Common myeloid progenitor, CD34-positive (primary cell): ENCODE results near the gene SHROOM4.
A peak's percentile ranks its signal among the peaks of the same experiment; 100 is the strongest.

Experiments
- CTCF ChIA-PET: fragments of 350-600 bp; sonication (Branson Sonifier 250); formaldehyde crosslinking; loops from one replicate; lab custom pipeline; 2021; ENCODE audit warnings: antibody characterized with exemption; lab: Charles Lee
- POLR2A ChIA-PET: fragments of 350-600 bp; sonication (Branson Sonifier 250); formaldehyde crosslinking; loops from one replicate; lab custom pipeline; 2021; ENCODE audit warnings: antibody characterized with exemption; lab: Charles Lee
- DNase-seq, 3 donors: peaks; one replicate each; pipeline versions ENCODE4 v3.0.0 to v3.0.0-alpha.2; 2013
- H3K27ac ChIP-seq, 2 experiments: 1 replicate in 1 of 2; 2 replicates in 1 of 2; pipeline ENCODE4 v1.7.0; 2013; ENCODE audit warnings: inconsistent platforms in 2 of 2, low read length in 2 of 2, mild to moderate bottlenecking in 2 of 2, low read depth in 1 of 2, moderate library complexity in 1 of 2; ENCODE audit not compliant: severe bottlenecking in 2 of 2, insufficient read depth in 1 of 2, poor library complexity in 1 of 2
- H3K27me3 ChIP-seq, 5 experiments: replicated peaks in 2 of 5; 1 replicate in 3 of 5; 2 replicates in 2 of 5; pipeline versions ENCODE4 v1.6.1 to v1.7.0; 2013; ENCODE audit warnings: low read length in 4 of 5, mild to moderate bottlenecking in 2 of 5, moderate library complexity in 2 of 5, inconsistent platforms in 1 of 5; ENCODE audit not compliant: insufficient read depth in 5 of 5, control insufficient read depth in 4 of 5
- H3K36me3 ChIP-seq, 4 experiments: 1 replicate in 2 of 4; 2 replicates in 2 of 4; pipeline versions ENCODE4 v1.6.1 to v1.7.0; 2013; ENCODE audit warnings: low read length in 3 of 4, control low read depth in 1 of 4, mild to moderate bottlenecking in 1 of 4; ENCODE audit not compliant: control insufficient read depth in 4 of 4, insufficient read depth in 4 of 4
- H3K4me1 ChIP-seq, 4 experiments: 1 replicate in 3 of 4; 2 replicates in 1 of 4; pipeline versions ENCODE4 v1.6.1 to v1.7.1; 2013; ENCODE audit warnings: low read length in 3 of 4, mild to moderate bottlenecking in 3 of 4, control low read depth in 1 of 4, inconsistent platforms in 1 of 4, moderate library complexity in 1 of 4; ENCODE audit not compliant: control insufficient read depth in 4 of 4, insufficient read depth in 4 of 4; ENCODE audit errors: control extremely low read depth in 1 of 4
- H3K4me3 ChIP-seq, 7 experiments: 1 replicate in 4 of 7; 2 replicates in 3 of 7; pipeline versions ENCODE4 v1.5.1 to v1.7.0; 2013; ENCODE audit warnings: mild to moderate bottlenecking in 7 of 7, low read length in 6 of 7, moderate library complexity in 6 of 7, inconsistent platforms in 2 of 7, low read depth in 2 of 7, control low read depth in 1 of 7; ENCODE audit not compliant: insufficient read depth in 4 of 7, control insufficient read depth in 1 of 7; ENCODE audit errors: extremely low read depth in 1 of 7
- H3K9me3 ChIP-seq, 5 experiments: 1 replicate in 4 of 5; 2 replicates in 1 of 5; pipeline versions ENCODE4 v1.6.1 to v1.7.1; 2013; ENCODE audit warnings: low read length in 4 of 5, mild to moderate bottlenecking in 2 of 5, inconsistent platforms in 1 of 5, low read depth in 1 of 5, moderate library complexity in 1 of 5; ENCODE audit not compliant: control insufficient read depth in 4 of 5, insufficient read depth in 2 of 5; ENCODE audit errors: control extremely low read depth in 1 of 5
- WGBS: methylation state at CpG from one replicate; pipeline ENCODE4 v1.1.5; 2013; ENCODE audit not compliant: insufficient coverage; 5-methylcytosine and 5-hydroxymethylcytosine counted together

Gene SHROOM4

DNA sequence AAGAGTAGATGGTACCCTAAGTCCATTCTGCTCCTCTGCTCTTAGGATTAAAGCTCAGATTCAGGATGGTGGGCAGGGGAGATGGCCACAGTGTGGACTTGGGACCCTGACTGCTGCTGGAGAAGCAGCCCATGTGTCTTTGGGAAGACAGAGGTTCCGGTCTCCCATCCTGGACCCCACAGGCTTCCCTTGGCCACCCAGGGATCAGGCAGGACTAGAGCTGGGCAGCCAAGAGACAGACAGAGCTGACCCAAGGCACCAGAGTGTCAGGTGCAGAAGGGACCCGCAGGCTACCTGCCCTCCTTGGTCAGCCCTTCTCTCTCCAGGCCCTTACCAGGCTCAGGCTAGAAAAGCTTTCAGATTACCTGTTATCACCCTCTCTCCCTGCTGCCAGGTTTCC lies 25.7 kb upstream of the SHROOM4 start:
- Histone ChIP-seq H3K27me3 (no peaks in the 10 kb centered on the region), H3K4me1 (no peaks in the 10 kb centered on the region), H3K9me3 (no peaks in the 10 kb centered on the region), H3K4me3 (no peak overlapping the region), H3K36me3 (no peaks in the 10 kb centered on the region), H3K27ac (no peak overlapping the region)
- WGBS = 74% methylated on average over 2 of the region's 2 CpGs
- CTCF ChIA-PET = no interaction called here
- POLR2A ChIA-PET = no interaction called here
- DNase-seq = no peak

DNA sequence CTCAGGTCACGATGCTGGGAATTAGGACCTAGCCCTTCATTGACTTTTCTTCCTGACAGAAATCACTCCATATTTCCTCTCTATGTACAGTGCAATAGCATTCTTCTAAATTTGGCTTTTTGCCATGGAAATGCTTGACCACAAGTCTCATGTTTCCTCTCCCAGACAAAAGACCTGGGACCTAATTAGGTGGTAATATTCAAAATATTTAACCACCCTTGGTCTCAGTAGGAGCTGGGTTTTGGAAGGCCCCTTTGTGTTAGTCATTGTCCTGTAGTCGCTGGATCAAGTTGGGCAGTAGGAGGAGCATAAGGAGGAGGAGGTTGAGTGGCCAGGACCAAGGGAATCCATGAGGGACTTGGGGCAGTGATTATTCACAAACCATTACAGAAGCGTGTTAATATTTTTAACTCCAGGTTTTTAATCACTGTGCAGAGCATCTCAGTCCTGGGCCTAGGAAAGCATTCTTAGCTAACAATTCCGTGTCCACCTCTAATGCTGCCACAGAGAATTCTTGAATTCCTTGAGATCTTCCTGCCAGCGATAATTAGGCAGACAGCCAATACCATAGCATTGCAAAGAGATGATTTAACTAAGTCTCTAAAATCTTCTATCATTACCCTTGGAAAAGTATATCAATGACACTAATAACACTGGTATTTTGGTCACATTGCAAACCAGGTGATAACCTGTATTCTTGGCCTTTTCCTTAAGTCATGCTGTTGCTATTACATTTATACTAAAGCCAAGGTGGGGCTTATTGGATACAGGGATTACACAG lies 25.0 kb upstream of the SHROOM4 start:
- no peak for DNase-seq
- CTCF ChIA-PET = no interaction called here
- no peaks in the 10 kb centered on the region for H3K27me3 ChIP-seq

DNA sequence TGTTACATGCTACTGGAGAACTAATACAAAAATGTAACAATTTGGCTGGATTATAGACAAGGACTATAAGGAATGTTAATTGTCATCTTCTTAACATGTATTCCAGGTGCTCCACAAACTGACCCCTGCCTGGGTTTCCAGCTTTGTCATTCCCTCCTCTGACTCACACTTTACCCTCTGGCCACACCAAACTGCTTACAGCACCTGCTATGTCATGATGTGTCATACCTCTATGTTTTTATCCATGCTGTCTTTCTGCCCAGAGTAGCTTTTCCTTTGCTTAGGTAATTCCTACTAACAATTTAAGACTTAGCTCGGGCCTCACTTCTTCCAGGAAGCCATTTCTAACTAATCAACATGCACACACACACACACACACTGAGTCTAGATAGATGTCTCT lies 14.0 kb upstream of the SHROOM4 start:
- Histone ChIP-seq H3K27me3 (no peaks in the 10 kb centered on the region), H3K27ac (no peak overlapping the region), H3K36me3 (no peaks in the 10 kb centered on the region), H3K4me1 (no peaks in the 10 kb centered on the region), H3K9me3 (no peaks in the 10 kb centered on the region), H3K4me3 (no peak overlapping the region)
- no CpG with 5 or more reads among the region's 1 CpG for WGBS
- CTCF ChIA-PET = interaction anchor here (1.1 kb wide), 1 partner anchor 46 kb away, joined by 5 read pairs; no protein-coding TSS in a partner anchor
- no peak for DNase-seq
- POLR2A ChIA-PET = no interaction called here

More for the DNA sequence above, 25.0 kb upstream of the SHROOM4 start:
- Histone ChIP-seq H3K4me1 (no peaks in the 10 kb centered on the region), H3K9me3 (no peaks in the 10 kb centered on the region), H3K36me3 (no peaks in the 10 kb centered on the region), H3K27ac (no peak overlapping the region), H3K4me3 (no peak overlapping the region)
- POLR2A ChIA-PET = no interaction called here
- 80% methylated on average over 4 of the region's 5 CpGs for WGBS

DNA sequence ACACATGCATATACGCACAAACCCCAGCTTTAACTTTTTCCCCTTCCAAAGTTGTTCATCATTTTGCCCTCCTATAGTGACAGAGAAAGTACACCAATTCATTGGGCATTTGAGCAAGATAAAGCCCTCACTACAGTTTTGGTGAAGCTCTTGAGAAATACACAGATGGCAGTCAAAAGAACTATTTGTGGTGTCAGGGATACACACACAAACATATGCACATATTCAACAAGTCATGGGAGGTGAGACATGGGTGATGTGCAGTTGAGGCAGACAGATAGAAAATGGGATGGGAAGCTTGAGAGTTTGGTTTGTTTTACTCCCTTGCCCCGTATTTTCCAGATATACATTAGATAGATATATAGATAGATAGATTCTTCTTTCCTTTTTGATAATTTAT lies 11.8 kb upstream of the SHROOM4 start:
- no peaks in the 10 kb centered on the region for H3K27me3 ChIP-seq
- ChIA-PET CTCF (interaction anchor here (1.3 kb wide), 1 partner anchor 12 kb away, joined by 3 read pairs; no protein-coding TSS in a partner anchor), POLR2A (no interaction called here)
- no peaks in the 10 kb centered on the region for H3K9me3 ChIP-seq
- H3K36me3 ChIP-seq = no peaks in the 10 kb centered on the region
- no peak overlapping the region for H3K4me3 ChIP-seq
- DNase-seq = no peak
- no peaks in the 10 kb centered on the region for H3K4me1 ChIP-seq
- no peak overlapping the region for H3K27ac ChIP-seq
- 100% methylated on average over 1 of the region's 2 CpGs for WGBS

DNA sequence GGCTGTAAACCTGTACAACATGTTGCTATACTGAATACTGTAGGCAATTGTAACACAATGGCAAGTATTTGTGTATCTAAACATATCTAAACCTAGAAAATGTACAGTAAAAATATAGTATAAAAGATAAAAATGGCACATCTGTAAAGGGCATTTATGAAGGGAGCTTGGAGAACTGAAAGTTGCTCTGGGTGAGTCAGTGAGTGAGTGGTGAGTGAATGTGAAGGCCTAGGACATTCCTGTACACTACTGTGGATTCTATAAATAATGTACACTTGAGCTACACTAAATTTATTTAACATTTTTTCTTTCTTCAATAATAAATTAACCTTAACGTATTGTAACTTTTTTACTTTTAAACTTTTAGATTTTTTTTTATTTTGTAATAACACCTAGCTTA lies 5.0 kb upstream of the SHROOM4 start:
- no peaks in the 10 kb centered on the region for H3K36me3 ChIP-seq
- ChIA-PET CTCF (no interaction called here), POLR2A (no interaction called here)
- H3K4me1 ChIP-seq = peaks cover 4 to 12% (median 10%) of the 10 kb centered on the region in 4 experiments
- peaks cover 0 to 3% (median 0%) of the 10 kb centered on the region in 5 experiments for H3K27me3 ChIP-seq
- H3K4me3 ChIP-seq = no peak overlapping the region
- no peak for DNase-seq
- peaks cover 0 to 1% (median 0%) of the 10 kb centered on the region in 5 experiments for H3K9me3 ChIP-seq
- no peak overlapping the region for H3K27ac ChIP-seq
- WGBS = no CpG with 5 or more reads among the region's 1 CpG

DNA sequence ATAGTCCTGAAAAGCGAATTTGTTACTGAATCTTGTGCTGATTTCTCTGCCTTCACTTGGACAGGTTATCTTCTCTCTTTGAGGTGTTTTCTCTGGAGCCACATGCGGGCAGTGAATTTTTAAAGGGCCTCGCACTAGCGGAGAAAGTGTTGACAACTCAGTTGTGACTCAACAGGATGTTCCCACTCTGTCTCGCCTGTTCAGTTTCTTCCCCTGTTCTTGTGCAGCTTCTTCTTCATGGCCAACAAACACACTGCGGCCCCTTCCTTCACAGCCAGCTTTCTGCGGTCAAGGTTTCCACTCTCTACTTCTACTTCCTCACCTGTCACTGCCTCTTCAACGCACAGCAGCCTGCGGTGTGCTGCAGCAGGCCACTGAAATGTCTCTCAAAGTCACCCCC lies 1.1 kb upstream of the SHROOM4 start:
- WGBS = 34% methylated on average over 5 of the region's 9 CpGs
- ChIA-PET CTCF (interaction anchor here (0.6 kb wide), 1 partner anchor 124 kb away, joined by 3 read pairs; no protein-coding TSS in a partner anchor), POLR2A (no interaction called here)
- H3K4me3 ChIP-seq = peak overlapping the region in 1 of 7 experiments; percentile 80
- peaks cover 0 to 12% (median 0%) of the 10 kb centered on the region in 5 experiments for H3K27me3 ChIP-seq
- H3K27ac ChIP-seq = no peak overlapping the region
- peak in 2 of 3 donors; percentile 48 to 74 for DNase-seq
- H3K4me1 ChIP-seq = peaks cover 4 to 22% (median 19%) of the 10 kb centered on the region in 4 experiments
- no peaks in the 10 kb centered on the region for H3K36me3 ChIP-seq
- peaks cover 0 to 2% (median 0%) of the 10 kb centered on the region in 5 experiments for H3K9me3 ChIP-seq

DNA sequence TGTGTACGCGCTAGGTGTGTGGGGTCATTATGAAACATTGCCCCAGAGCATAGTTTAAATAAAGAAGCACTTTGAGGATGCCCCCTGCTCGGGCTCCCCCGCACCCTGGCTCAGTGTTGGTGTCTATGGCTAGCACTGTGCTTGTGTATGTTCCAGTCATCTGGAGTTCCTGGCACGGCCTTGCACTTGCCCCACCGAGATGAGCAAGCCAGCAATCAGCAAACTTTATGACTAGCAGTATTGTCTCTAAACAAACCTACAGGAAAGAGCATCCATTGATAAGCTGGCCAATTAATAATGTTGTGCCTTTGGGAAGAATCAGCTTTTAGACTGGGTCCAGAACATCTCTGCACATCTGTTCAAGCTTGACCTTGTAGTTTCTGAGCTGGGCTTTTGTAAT lies 707 bp upstream of the SHROOM4 start:
- peak overlapping the region in 4 of 7 experiments; percentile 57 to 80 (median 70) for H3K4me3 ChIP-seq

More for the DNA sequence above, 707 bp upstream of the SHROOM4 start:
- Histone ChIP-seq H3K36me3 (no peaks in the 10 kb centered on the region), H3K9me3 (peaks cover 0 to 2% (median 0%) of the 10 kb centered on the region in 5 experiments), H3K4me1 (peaks cover 4 to 22% (median 19%) of the 10 kb centered on the region in 4 experiments), H3K27me3 (peaks cover 0 to 12% (median 0%) of the 10 kb centered on the region in 5 experiments), H3K27ac (no peak overlapping the region)
- 55% methylated on average over 4 of the region's 6 CpGs for WGBS
- POLR2A ChIA-PET = no interaction called here
- DNase-seq = no peak
- CTCF ChIA-PET = interaction anchor here (0.6 kb wide), 1 partner anchor 125 kb away, joined by 3 read pairs; no protein-coding TSS in a partner anchor
